H9 (cell line): ENCODE data around the gene ZNRF3. TPM values are rescaled to one million over a fixed set of nuclear protein-coding genes. Genes with fewer than 3 reads are reported as not detected.

Source experiments
- DNase-seq: peaks from one replicate; pipeline ENCODE4 v3.0.0-alpha.2; 2017
- H2AFZ ChIP-seq: one replicate; pipeline ENCODE4 v1.6.1; 2013; ENCODE audit warnings: mild to moderate bottlenecking, low read length, control low read depth, moderate library complexity
- H2AK5ac ChIP-seq: 2 replicates; pipeline ENCODE4 v1.6.1; 2013; ENCODE audit warnings: low read length, control low read depth, mixed read lengths; ENCODE audit not compliant: insufficient read length
- H2BK120ac ChIP-seq: one replicate; pipeline ENCODE4 v1.6.1; 2013; ENCODE audit warnings: low read depth, mild to moderate bottlenecking, low read length, control low read depth, inconsistent platforms; ENCODE audit not compliant: poor library complexity, severe bottlenecking
- H2BK12ac ChIP-seq: 2 replicates; pipeline ENCODE4 v1.6.1; 2013; ENCODE audit warnings: low read length, control low read depth, mixed read lengths, low read depth; ENCODE audit not compliant: insufficient read length
- H2BK15ac ChIP-seq: 2 replicates; pipeline ENCODE4 v1.6.1; 2013; ENCODE audit warnings: low read depth, low read length, control low read depth
- H2BK20ac ChIP-seq: one replicate; pipeline ENCODE4 v1.6.1; 2013; ENCODE audit warnings: low read depth, mild to moderate bottlenecking, low read length, control low read depth, inconsistent platforms; ENCODE audit not compliant: poor library complexity, severe bottlenecking
- H2BK5ac ChIP-seq: 2 replicates; pipeline ENCODE4 v1.6.1; 2013; ENCODE audit warnings: low read length, control low read depth, mixed read lengths; ENCODE audit not compliant: insufficient read length
- H3K14ac ChIP-seq: 2 replicates; pipeline ENCODE4 v1.6.1; 2013; ENCODE audit warnings: low read length, control low read depth; ENCODE audit not compliant: insufficient read depth
- H3K18ac ChIP-seq: 2 replicates; pipeline ENCODE4 v1.6.1; 2013; ENCODE audit warnings: low read depth, mild to moderate bottlenecking, mixed read lengths, low read length, control low read depth; ENCODE audit not compliant: insufficient read length
- H3K23ac ChIP-seq: 2 replicates; pipeline ENCODE4 v1.6.1; 2013; ENCODE audit warnings: low read length, control low read depth, mixed read lengths, low read depth; ENCODE audit not compliant: insufficient read length
- H3K23me2 ChIP-seq: 2 replicates; pipeline ENCODE4 v1.6.1; 2013; ENCODE audit warnings: low read depth, mild to moderate bottlenecking, mixed read lengths, low read length, control low read depth; ENCODE audit not compliant: insufficient read length, poor library complexity, severe bottlenecking
- H3K27ac ChIP-seq: 2 replicates; pipeline ENCODE4 v1.5.1; 2013; ENCODE audit warnings: low read length, control low read depth, mixed read lengths, low read depth; ENCODE audit not compliant: insufficient read length
- H3K27me3 ChIP-seq: 2 replicates; pipeline ENCODE4 v1.6.1; 2013; ENCODE audit warnings: low read length, control low read depth, inconsistent platforms; ENCODE audit not compliant: insufficient read depth
- H3K4ac ChIP-seq: 2 replicates; pipeline ENCODE4 v1.6.1; 2013; ENCODE audit warnings: low read depth, mild to moderate bottlenecking, control low read depth, inconsistent platforms, low read length, moderate library complexity
- H3K4me1 ChIP-seq: 2 replicates; pipeline ENCODE4 v1.6.1; 2013; ENCODE audit warnings: low read length, control low read depth, inconsistent platforms; ENCODE audit not compliant: insufficient read depth
- H3K4me2 ChIP-seq: 2 replicates; pipeline ENCODE4 v1.6.1; 2013; ENCODE audit warnings: low read length, control low read depth, mixed read lengths; ENCODE audit not compliant: insufficient read length, insufficient read depth
- H3K56ac ChIP-seq: 2 replicates; pipeline ENCODE4 v1.6.1; 2013; ENCODE audit warnings: low read depth, mild to moderate bottlenecking, mixed read lengths, low read length, control low read depth; ENCODE audit not compliant: insufficient read length
- H3K79me1 ChIP-seq: 2 replicates; pipeline ENCODE4 v1.6.1; 2013; ENCODE audit warnings: low read depth, mild to moderate bottlenecking, moderate library complexity, low read length, control low read depth, inconsistent platforms; ENCODE audit not compliant: insufficient read depth, poor library complexity, severe bottlenecking
- H3K79me2 ChIP-seq: 2 replicates; pipeline ENCODE4 v1.6.1; 2013; ENCODE audit warnings: low read length, control low read depth, inconsistent platforms; ENCODE audit not compliant: insufficient read depth
- H3K9ac ChIP-seq: 2 replicates; pipeline ENCODE4 v1.6.1; 2013; ENCODE audit warnings: low read length, control low read depth, mixed read lengths; ENCODE audit not compliant: insufficient read length; ENCODE audit errors: extremely low read depth
- H3K9me3 ChIP-seq: one replicate; pipeline ENCODE4 v1.6.1; 2013; ENCODE audit warnings: low read depth, low read length, inconsistent platforms; ENCODE audit not compliant: control insufficient read depth
- H3T11ph ChIP-seq: one replicate; pipeline ENCODE4 v1.6.1; 2013; ENCODE audit warnings: mild to moderate bottlenecking, low read length, control low read depth, inconsistent platforms
- H4K20me1 ChIP-seq: one replicate; pipeline ENCODE4 v1.6.1; 2013; ENCODE audit not compliant: control insufficient read depth, insufficient read length, insufficient read depth
- H4K5ac ChIP-seq: 2 replicates; pipeline ENCODE4 v1.6.1; 2013; ENCODE audit warnings: low read depth, mild to moderate bottlenecking, mixed read lengths, low read length, control low read depth; ENCODE audit not compliant: insufficient read length
- H4K8ac ChIP-seq: replicated peaks from 2 replicates; pipeline ENCODE4 v1.6.1; 2013; ENCODE audit warnings: low read length, control low read depth, mixed read lengths, low read depth; ENCODE audit not compliant: insufficient read length
- H4K91ac ChIP-seq: 2 replicates; pipeline ENCODE4 v1.6.1; 2013; ENCODE audit warnings: low read depth, mild to moderate bottlenecking, moderate library complexity, mixed read lengths, low read length, control low read depth; ENCODE audit not compliant: insufficient read length
- H3K27ac Mint-ChIP-seq, 3 experiments: 2 replicates in 2 of 3; 3 replicates in 1 of 3; pipeline ENCODE4 v1.8.0; 2020 to 2021; ENCODE audit warnings: mixed read lengths in 3 of 3, mild to moderate bottlenecking in 1 of 3, moderate library complexity in 1 of 3
- H3K27me3 Mint-ChIP-seq: 2 replicates; pipeline ENCODE4 v1.8.0; 2021; ENCODE audit warnings: low read depth, mild to moderate bottlenecking, moderate library complexity, mixed read lengths
- H3K36me3 Mint-ChIP-seq, 3 experiments: 2 replicates in 2 of 3; 3 replicates in 1 of 3; pipeline ENCODE4 v1.8.0; 2020 to 2021; ENCODE audit warnings: low read depth in 3 of 3, mixed read lengths in 3 of 3; ENCODE audit not compliant: insufficient read depth in 1 of 3
- H3K4me1 Mint-ChIP-seq, 2 experiments: 2 replicates each; pipeline ENCODE4 v1.8.0; 2020; ENCODE audit warnings: mixed read lengths in 2 of 2
- H3K4me3 Mint-ChIP-seq, 2 experiments: 2 replicates in 1 of 2; 3 replicates in 1 of 2; pipeline ENCODE4 v1.8.0; 2020 to 2021; ENCODE audit warnings: mild to moderate bottlenecking in 2 of 2, mixed read lengths in 2 of 2, moderate library complexity in 1 of 2
- H3K9me3 Mint-ChIP-seq, 2 experiments: 2 replicates in 1 of 2; 3 replicates in 1 of 2; pipeline ENCODE4 v1.8.0; 2020; ENCODE audit warnings: mild to moderate bottlenecking in 2 of 2, mixed read lengths in 2 of 2, moderate library complexity in 1 of 2
- WGBS: extraction: QIAGEN DNeasy Blood & Tissue Kit; methylation state at CpG from one replicate; pipeline ENCODE4 v1.1.7; 2013; ENCODE audit warnings: missing lambda C conversion rate, low lambda C conversion rate, mixed read lengths; ENCODE audit not compliant: insufficient read length; ENCODE audit errors: extremely low coverage; 5-methylcytosine and 5-hydroxymethylcytosine counted together
- total RNA-seq: library from RNA; stranded (reverse); gene quantifications from 2 replicates; pipeline ENCODE4 v1.2.1, GENCODE V29; 2021
- TF ChIP-seq, protein P1 (sequence below): fragments of 200-600 bp; sonication (generic); conservative IDR thresholded peaks from 3 replicates; pipeline ENCODE4 v1.8.0; 2021; ENCODE audit warnings: antibody characterized with exemption, mild to moderate bottlenecking

ZNRF3 gene
- total RNA-seq, 1 experiment from 2014 or later = 20.6 TPM

DNA sequence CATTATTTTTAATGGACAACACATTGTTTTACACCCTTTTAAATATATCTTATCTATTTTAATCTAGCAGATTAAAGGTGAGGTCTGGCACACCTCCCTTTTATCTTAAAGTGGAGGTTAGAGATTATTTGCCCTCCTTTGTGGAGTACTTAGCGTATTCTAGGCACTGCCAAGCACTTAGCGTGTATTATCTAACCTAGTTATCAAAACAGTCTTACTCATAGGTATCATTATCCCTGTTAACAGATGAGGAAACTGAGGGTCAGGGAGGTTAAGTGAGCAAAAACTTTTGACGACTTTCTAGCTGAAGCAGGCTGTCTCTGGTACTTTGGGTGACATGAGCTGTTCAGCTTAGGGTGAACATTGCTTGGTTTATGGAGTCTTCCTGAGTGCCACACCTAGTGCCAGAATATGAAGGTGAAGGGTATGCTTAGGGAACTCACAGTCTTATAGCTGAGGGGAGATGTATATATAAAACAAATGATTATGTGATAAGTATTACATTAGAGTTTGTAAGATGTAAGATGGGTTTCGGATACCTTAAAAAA is 55.0 kb downstream of the ZNRF3 start:
- Histone ChIP-seq H2AK5ac (no peak overlapping the region), H3K27ac (no peak overlapping the region), H3K4me2 (no peak overlapping the region), H2BK12ac (no peak overlapping the region), H2AFZ (no peak overlapping the region), H3K79me1 (peaks cover 16% of the 10 kb centered on the region), H3K4ac (no peak overlapping the region), H3T11ph (no peak overlapping the region), H3K18ac (no peak overlapping the region), H3K9me3 (no peaks in the 10 kb centered on the region), H2BK120ac (no peak overlapping the region), H2BK15ac (no peak overlapping the region), H4K20me1 (no peaks in the 10 kb centered on the region), H3K23ac (no peak overlapping the region), H4K5ac (no peak overlapping the region), H3K79me2 (peaks cover 14% of the 10 kb centered on the region; the same call in 1 of the 2 replicates), H3K56ac (no peak overlapping the region), H2BK20ac (no peak overlapping the region), H4K8ac (no peak overlapping the region), H3K14ac (no peak overlapping the region), H4K91ac (no peak overlapping the region), H3K23me2 (no peaks in the 10 kb centered on the region), H3K9ac (no peak overlapping the region), H2BK5ac (no peak overlapping the region), H3K27me3 (no peaks in the 10 kb centered on the region), H3K4me1 (peaks cover 12% of the 10 kb centered on the region)
- Mint-ChIP-seq H3K4me3 (no peak overlapping the region), H3K27me3 (no peaks in the 10 kb centered on the region), H3K36me3 (peaks cover 0 to 1% (median 0%) of the 10 kb centered on the region in 3 experiments; a peak in 1 of 7 replicates), H3K27ac (no peak overlapping the region), H3K9me3 (no peaks in the 10 kb centered on the region), H3K4me1 (peaks cover 65 to 76% of the 10 kb centered on the region in 2 experiments)
- no CpG with 5 or more reads among the region's 4 CpGs for WGBS
- TF ChIP-seq, protein P1, sequence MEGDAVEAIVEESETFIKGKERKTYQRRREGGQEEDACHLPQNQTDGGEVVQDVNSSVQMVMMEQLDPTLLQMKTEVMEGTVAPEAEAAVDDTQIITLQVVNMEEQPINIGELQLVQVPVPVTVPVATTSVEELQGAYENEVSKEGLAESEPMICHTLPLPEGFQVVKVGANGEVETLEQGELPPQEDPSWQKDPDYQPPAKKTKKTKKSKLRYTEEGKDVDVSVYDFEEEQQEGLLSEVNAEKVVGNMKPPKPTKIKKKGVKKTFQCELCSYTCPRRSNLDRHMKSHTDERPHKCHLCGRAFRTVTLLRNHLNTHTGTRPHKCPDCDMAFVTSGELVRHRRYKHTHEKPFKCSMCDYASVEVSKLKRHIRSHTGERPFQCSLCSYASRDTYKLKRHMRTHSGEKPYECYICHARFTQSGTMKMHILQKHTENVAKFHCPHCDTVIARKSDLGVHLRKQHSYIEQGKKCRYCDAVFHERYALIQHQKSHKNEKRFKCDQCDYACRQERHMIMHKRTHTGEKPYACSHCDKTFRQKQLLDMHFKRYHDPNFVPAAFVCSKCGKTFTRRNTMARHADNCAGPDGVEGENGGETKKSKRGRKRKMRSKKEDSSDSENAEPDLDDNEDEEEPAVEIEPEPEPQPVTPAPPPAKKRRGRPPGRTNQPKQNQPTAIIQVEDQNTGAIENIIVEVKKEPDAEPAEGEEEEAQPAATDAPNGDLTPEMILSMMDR = no peak
- DNase-seq = no peak
